Endothelial cell of umbilical vein (primary cell): ENCODE measurements around the gene CYB5R2. TPM values are rescaled to one million over a fixed set of nuclear protein-coding genes. Genes with fewer than 3 reads are reported as not detected.

ENCODE experiments used
- BruUV-seq: library from RNA; stranded (reverse); fragments of 400-500 nt; replicated peaks from 2 replicates; lab custom pipeline; 2021; lab: Mats Ljungman, UMichigan
- CTCF ChIA-PET: fragments of 300-600, 350-600 bp; sonication (Branson Sonifier 250); formaldehyde crosslinking; loops from one replicate; lab custom pipeline; 2021; ENCODE audit warnings: antibody characterized with exemption, inconsistent platforms; lab: Charles Lee
- POLR2A ChIA-PET: fragments of 300-600, 350-600 bp; sonication (Branson Sonifier 250); formaldehyde crosslinking; loops from one replicate; lab custom pipeline; 2021; ENCODE audit warnings: antibody characterized with exemption, inconsistent platforms; lab: Charles Lee
- DNase-seq: peaks from one replicate; pipeline ENCODE4 v3.0.0-alpha.2; 2011; ENCODE audit warnings: low read depth, low spot score
- FAIRE-seq: peaks from 2 replicates; lab custom pipeline; 2011; peaks lifted over from hg19 to GRCh38; lab: Jason Lieb, UNC
- H2AFZ ChIP-seq: 2 replicates; pipeline ENCODE4 v1.6.0; 2012; ENCODE audit warnings: low read depth, low read length, control low read depth, inconsistent platforms
- H3K27ac ChIP-seq: 2 replicates; pipeline ENCODE4 v1.5.1; 2011; ENCODE audit warnings: low read depth, mild to moderate bottlenecking, control low read depth, low read length, moderate library complexity; ENCODE audit not compliant: insufficient read depth
- H3K27me3 ChIP-seq, 2 experiments: 2 replicates each; pipeline versions ENCODE4 v1.6.0 to v1.6.1; 2011; ENCODE audit warnings: low read length in 2 of 2, mixed read lengths in 1 of 2; ENCODE audit not compliant: control insufficient read depth in 2 of 2, insufficient read depth in 2 of 2
- H3K36me3 ChIP-seq, 2 experiments: 2 replicates in 1 of 2; 3 replicates in 1 of 2; pipeline ENCODE4 v1.5.1; 2011; ENCODE audit warnings: low read length in 2 of 2, mild to moderate bottlenecking in 1 of 2, moderate library complexity in 1 of 2; ENCODE audit not compliant: control insufficient read depth in 2 of 2, insufficient read depth in 2 of 2; ENCODE audit errors: extremely low read depth in 1 of 2
- H3K4me1 ChIP-seq: 3 replicates; pipeline ENCODE4 v1.5.1; 2011; ENCODE audit warnings: mild to moderate bottlenecking, low read length; ENCODE audit not compliant: control insufficient read depth, insufficient read depth; ENCODE audit errors: extremely low read depth
- H3K4me2 ChIP-seq: 2 replicates; pipeline ENCODE4 v1.6.1; 2011; ENCODE audit warnings: low read length, control low read depth, mixed read lengths; ENCODE audit not compliant: insufficient read depth
- H3K4me3 ChIP-seq, 3 experiments: fragments of 200-600 bp in 1 of 3; sonication (generic), shearing (Covaris generic) in 1 of 3; replicated peaks in 1 of 3; 2 replicates each; pipeline ENCODE4 v1.5.1; 2011 to 2016; ENCODE audit warnings: control low read depth in 3 of 3, low read length in 3 of 3, mild to moderate bottlenecking in 2 of 3, inconsistent platforms in 1 of 3, low read depth in 1 of 3, moderate library complexity in 1 of 3; ENCODE audit not compliant: insufficient read depth in 1 of 3
- H3K79me2 ChIP-seq: 2 replicates; pipeline ENCODE4 v1.6.0; 2012; ENCODE audit warnings: low read length, inconsistent platforms; ENCODE audit not compliant: control insufficient read depth, insufficient read depth
- H3K9ac ChIP-seq: replicated peaks from 2 replicates; pipeline ENCODE3; 2011; ENCODE audit warnings: low read length, control low read depth; ENCODE audit not compliant: insufficient read depth; ENCODE audit errors: extremely low read depth
- H3K9me1 ChIP-seq: replicated peaks from 3 replicates; pipeline ENCODE4 v1.6.0; 2011; ENCODE audit warnings: mild to moderate bottlenecking, low read length; ENCODE audit not compliant: control insufficient read depth, insufficient read depth; ENCODE audit errors: extremely low read depth
- H3K9me3 ChIP-seq: replicated peaks from 2 replicates; pipeline ENCODE4 v1.5.1; 2012; ENCODE audit warnings: low read length, inconsistent platforms; ENCODE audit not compliant: control insufficient read depth, insufficient read depth
- H4K20me1 ChIP-seq: replicated peaks from 2 replicates; pipeline ENCODE3; 2011; ENCODE audit warnings: mild to moderate bottlenecking, low read length; ENCODE audit not compliant: control insufficient read depth, insufficient read depth; ENCODE audit errors: extremely low read depth
- EZH2 ChIP-seq: IDR thresholded peaks from 2 replicates; pipeline ENCODE4 v1.6.1; 2012; ENCODE audit warnings: borderline replicate concordance, low read depth, mild to moderate bottlenecking, moderate library complexity, low read length, inconsistent platforms; ENCODE audit not compliant: severe bottlenecking
- FOS ChIP-seq: IDR thresholded peaks from 2 replicates; pipeline ENCODE4 v1.6.1; 2011; ENCODE audit warnings: mild to moderate bottlenecking, low read length, moderate library complexity, borderline replicate concordance; ENCODE audit not compliant: insufficient read depth
- GATA2 ChIP-seq: IDR thresholded peaks from 2 replicates; pipeline ENCODE4 v1.7.0; 2011; ENCODE audit warnings: low read depth, mild to moderate bottlenecking, moderate library complexity, mixed read lengths, low read length; ENCODE audit not compliant: insufficient read length, insufficient read depth
- JUN ChIP-seq: IDR thresholded peaks from 2 replicates; pipeline ENCODE4 v1.6.1; 2011; ENCODE audit warnings: borderline replicate concordance, low read depth; ENCODE audit not compliant: insufficient read length, insufficient read depth
- MAX ChIP-seq: IDR thresholded peaks from 2 replicates; pipeline ENCODE4 v1.6.1; 2011; ENCODE audit not compliant: insufficient read depth, insufficient read length
- MYC ChIP-seq: IDR thresholded peaks from one replicate; pipeline ENCODE4 v1.6.1; 2011; ENCODE audit warnings: mild to moderate bottlenecking, low read depth, low read length
- POLR2A ChIP-seq: IDR thresholded peaks from 2 replicates; pipeline ENCODE4 v1.6.1; 2012; ENCODE audit warnings: low read depth, mild to moderate bottlenecking, control low read depth, low read length
- POLR2AphosphoS5 ChIP-seq: IDR thresholded peaks from 2 replicates; pipeline ENCODE4 v1.6.1; 2012; ENCODE audit warnings: low read depth, mild to moderate bottlenecking, control low read depth, low read length, moderate library complexity; ENCODE audit not compliant: insufficient read depth
- dilution Hi-C: fragments of 300-500 bp; cut with MboI; formaldehyde crosslinking; loops from one replicate; pipeline ENCODE4 v1.15.0; 2019; ENCODE audit warnings: low sequenced_read_pairs; ENCODE audit not compliant: extremely low pct_ligation_motif_present
- intact Hi-C: fragments of 100-400 bp; cut with micrococcal nuclease; formaldehyde crosslinking; loops from one replicate; pipeline ENCODE4 v1.10.0; 2022
- polyA plus RNA-seq, 4 experiments: library from polyadenylated mRNA; depleted of rRNA in 3 of 4; stranded (reverse) in 3 of 4; unstranded in 1 of 4; fragments of >200 nt; gene quantifications; 2 replicates each; pipeline versions ENCODE4 v1.2.1 to v1.2.3, GENCODE V29; 2011 to 2012; ENCODE audit warnings: missing spikeins in 1 of 4
- total RNA-seq: library from RNA; stranded (reverse); gene quantifications from 2 replicates; pipeline ENCODE4 v1.2.3, GENCODE V29; 2021
- TF ChIP-seq, protein P1 (sequence below), 2 donors: IDR thresholded peaks; 1 replicate in 1 of 2; 2 replicates in 1 of 2; pipeline ENCODE4 v1.5.1; 2011; ENCODE audit warnings: low read length in 2 of 2, mild to moderate bottlenecking in 2 of 2, moderate library complexity in 2 of 2, control low read depth in 1 of 2, inconsistent platforms in 1 of 2, low read depth in 1 of 2; ENCODE audit not compliant: insufficient read depth in 1 of 2; ENCODE audit errors: extremely low read depth in 1 of 2

Gene CYB5R2
- total and polyA plus RNA-seq, 2 donors (not counting 3 experiments of a cell fraction or from before 2014, with no cell fraction given), result 4.8 to 5.0 TPM

- no peaks in the 10 kb centered on the region for H4K20me1 ChIP-seq
- dilution Hi-C loops (no loop called here), intact Hi-C loops (no loop called here)
- no peak for FAIRE-seq
- H3K27me3 ChIP-seq, result peaks cover 39 to 47% of the 10 kb centered on the region in 2 experiments
- H3K4me1 ChIP-seq, result no peaks in the 10 kb centered on the region
- no peaks in the 10 kb centered on the region for H3K79me2 ChIP-seq
- H2AFZ ChIP-seq, result no peak overlapping the region
- ChIA-PET CTCF (interaction anchor here (0.7 to 3.8 kb wide), 6 partner anchors 28 to 589 kb away, joined by 3 to 23 read pairs (median 4); no protein-coding TSS in a partner anchor), POLR2A (interaction anchor here (0.7 kb wide), 1 partner anchor 171 kb away, joined by 3 read pairs; no protein-coding TSS in a partner anchor)
- H3K27ac ChIP-seq, result no peak overlapping the region
- no TSS peak for BruUV-seq
- no peaks in the 10 kb centered on the region for H3K9me3 ChIP-seq
- H3K9ac ChIP-seq, result no peak overlapping the region
- H3K4me2 ChIP-seq, result no peak overlapping the region
- H3K36me3 ChIP-seq, result no peaks in the 10 kb centered on the region
- no peak for DNase-seq
- H3K9me1 ChIP-seq, result no peaks in the 10 kb centered on the region
- TF ChIP-seq GATA2, result no peak
- no peak for TF ChIP-seq POLR2A
- TF ChIP-seq MAX, result no peak
- TF ChIP-seq FOS, result no peak
- no peak for TF ChIP-seq JUN
- no peak for TF ChIP-seq EZH2
- no peak for TF ChIP-seq MYC
- TF ChIP-seq, protein P1, sequence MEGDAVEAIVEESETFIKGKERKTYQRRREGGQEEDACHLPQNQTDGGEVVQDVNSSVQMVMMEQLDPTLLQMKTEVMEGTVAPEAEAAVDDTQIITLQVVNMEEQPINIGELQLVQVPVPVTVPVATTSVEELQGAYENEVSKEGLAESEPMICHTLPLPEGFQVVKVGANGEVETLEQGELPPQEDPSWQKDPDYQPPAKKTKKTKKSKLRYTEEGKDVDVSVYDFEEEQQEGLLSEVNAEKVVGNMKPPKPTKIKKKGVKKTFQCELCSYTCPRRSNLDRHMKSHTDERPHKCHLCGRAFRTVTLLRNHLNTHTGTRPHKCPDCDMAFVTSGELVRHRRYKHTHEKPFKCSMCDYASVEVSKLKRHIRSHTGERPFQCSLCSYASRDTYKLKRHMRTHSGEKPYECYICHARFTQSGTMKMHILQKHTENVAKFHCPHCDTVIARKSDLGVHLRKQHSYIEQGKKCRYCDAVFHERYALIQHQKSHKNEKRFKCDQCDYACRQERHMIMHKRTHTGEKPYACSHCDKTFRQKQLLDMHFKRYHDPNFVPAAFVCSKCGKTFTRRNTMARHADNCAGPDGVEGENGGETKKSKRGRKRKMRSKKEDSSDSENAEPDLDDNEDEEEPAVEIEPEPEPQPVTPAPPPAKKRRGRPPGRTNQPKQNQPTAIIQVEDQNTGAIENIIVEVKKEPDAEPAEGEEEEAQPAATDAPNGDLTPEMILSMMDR (IDR thresholded peaks at IDR 0.05; ENCODE audit: extremely low read depth in 1 of 2, insufficient read depth in 1 of 2, low read depth in 1 of 2, low read length in 2 of 2), result no peak
- TF ChIP-seq POLR2AphosphoS5, result no peak
- H3K4me3 ChIP-seq, result no peak overlapping the region
Measured at GRCh38 chr11:7686761-7687160, 13.5 kb upstream of the CYB5R2 start.
